Measurements from ENCODE around the gene CARD10. TPM values are rescaled to one million over a fixed set of nuclear protein-coding genes. Genes with fewer than 3 reads are reported as not detected.

CARD10 gene
- total RNA-seq, 5 donors from 2014 or later (not counting 1 experiment from before 2014, with no cell fraction given): 0.44 to 0.79 (median 0.52) TPM; not detected in 1

GRCh38 chr22:37547251-37547741, 28.1 kb upstream of the CARD10 start:
- ATAC-seq (replicated peaks in 1 of 4) (no peak), DNase-seq (no peak)
- Mint-ChIP-seq H3K27me3 (peaks cover 0 to 3% of the 10 kb centered on the region in 2 donors), H3K36me3 (no peaks in the 10 kb centered on the region), H3K9me3 (no peaks in the 10 kb centered on the region), H3K27ac (no peak overlapping the region), H3K4me3 (no peak overlapping the region), H3K4me1 (peaks cover 7 to 9% (median 8%) of the 10 kb centered on the region in 3 donors)
- Histone ChIP-seq H3K4me1 (ENCODE audit: control insufficient read depth in 1 of 2, extremely low read depth in 1 of 2, insufficient read depth in 2 of 2, low read length in 2 of 2) (peaks cover 0 to 16% of the 10 kb centered on the region in 2 experiments), H3K27ac (ENCODE audit: low read length) (no peak overlapping the region), H3K9me3 (no peaks in the 10 kb centered on the region), H3K27me3 (replicated peaks in 1 of 2; ENCODE audit: control insufficient read depth in 2 of 2, extremely low read depth in 1 of 2, insufficient read depth in 2 of 2, low read length in 1 of 2) (peaks cover 0 to 48% of the 10 kb centered on the region in 2 experiments), H3K36me3 (ENCODE audit: control insufficient read depth in 2 of 2, extremely low read depth in 1 of 2, insufficient read depth in 1 of 2, low read length in 1 of 2) (no peaks in the 10 kb centered on the region), H3K4me3 (ENCODE audit: control insufficient read depth in 1 of 2, extremely low read depth in 1 of 2, low read length in 1 of 2) (no peak overlapping the region)
- 87% methylated on average over 5 of the region's 9 CpGs for WGBS (ENCODE audit: insufficient coverage)
- POLR2A ChIA-PET: no interaction called here
- CTCF ChIA-PET: interaction anchor here in 1 of 2 donors (1.8 kb wide), 1 partner anchor 14 kb away, joined by 5 read pairs; no protein-coding TSS in a partner anchor

DNA sequence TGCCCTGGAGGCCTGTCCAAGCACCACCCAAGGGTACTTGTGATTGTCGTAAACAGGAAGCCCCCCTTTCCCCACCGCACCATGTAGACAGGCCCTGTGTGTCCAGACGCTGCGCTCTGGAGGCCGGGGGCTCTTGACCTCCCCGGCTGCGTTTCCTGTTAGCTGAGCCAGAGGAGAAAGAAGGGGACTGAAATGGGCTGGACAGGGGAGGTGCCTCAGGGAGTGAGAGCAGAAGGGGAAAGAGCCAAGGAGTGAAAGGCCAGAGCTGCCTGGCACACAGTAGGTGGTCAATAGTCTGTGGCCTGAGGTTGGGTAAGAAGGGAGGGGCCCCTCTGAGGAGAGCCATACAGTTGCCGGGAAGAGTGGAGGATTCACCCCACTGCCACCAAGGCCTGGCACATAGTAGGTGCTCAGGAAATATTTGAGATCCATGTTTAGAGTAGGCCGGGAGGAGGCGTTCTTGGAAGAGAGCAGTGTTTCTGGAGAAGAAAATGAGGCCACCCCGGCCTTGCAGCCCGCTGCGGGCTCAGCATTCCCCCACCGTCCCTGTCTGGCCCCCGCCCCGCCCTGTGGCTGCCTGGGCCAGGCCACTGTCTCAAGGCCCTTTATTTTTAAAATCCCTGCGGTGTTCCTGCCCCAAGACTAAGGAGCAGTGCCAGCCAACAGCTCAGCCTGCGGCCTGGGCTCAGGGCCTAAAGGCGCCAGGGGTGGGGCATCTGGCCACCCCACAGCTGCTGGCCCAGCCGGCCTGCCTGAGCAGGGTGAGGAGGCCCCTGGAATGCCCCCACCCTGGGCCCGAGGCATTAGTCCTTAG, 27.4 kb upstream of the CARD10 start:
- Mint-ChIP-seq H3K4me3 (no peak overlapping the region), H3K27ac (peak overlapping the region in 1 of 2 donors; percentile 32)

DNA sequence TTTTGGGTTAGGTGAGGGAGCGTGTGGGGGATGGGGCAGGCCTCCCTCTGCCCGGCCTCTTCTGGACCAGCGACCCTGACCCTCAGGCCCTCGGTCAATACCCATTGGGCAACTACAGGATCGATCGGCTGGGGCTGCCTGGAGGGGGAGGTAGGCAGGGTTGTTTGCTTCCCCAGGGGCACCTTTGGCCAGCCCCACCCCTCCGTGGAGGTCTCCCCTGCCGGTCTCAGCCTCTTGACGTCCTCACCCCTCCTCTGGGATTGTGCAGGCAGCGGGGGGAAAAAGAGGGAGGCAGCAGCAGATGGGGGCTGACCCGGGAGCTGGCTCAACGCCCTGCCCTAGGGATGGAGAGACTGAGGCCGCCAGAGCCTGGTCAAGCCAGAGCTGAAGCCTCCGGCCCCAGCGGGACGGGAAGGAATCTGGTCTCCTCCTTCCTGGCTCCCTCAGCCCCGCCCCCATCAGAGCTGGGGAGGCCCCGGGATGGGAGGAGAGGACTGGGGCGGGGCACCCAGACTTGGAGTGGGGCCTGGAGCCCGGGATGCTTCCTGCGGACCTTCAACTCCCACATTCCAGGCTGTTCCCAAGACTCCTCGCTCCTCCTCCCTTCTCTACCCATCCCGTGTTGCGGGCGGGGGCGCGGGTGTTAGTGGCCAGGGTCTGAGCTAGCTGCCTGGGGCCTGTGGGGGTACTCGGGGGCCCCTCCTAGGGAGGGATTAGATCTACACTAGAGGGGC, 26.7 kb upstream of the CARD10 start:
- Histone ChIP-seq H3K9me3 (no peaks in the 10 kb centered on the region), H3K27ac (ENCODE audit: low read length) (no peak overlapping the region), H3K27me3 (replicated peaks in 1 of 2; ENCODE audit: control insufficient read depth in 2 of 2, extremely low read depth in 1 of 2, insufficient read depth in 2 of 2, low read length in 1 of 2) (peaks cover 0 to 45% of the 10 kb centered on the region in 2 experiments), H3K4me3 (ENCODE audit: control insufficient read depth in 1 of 2, extremely low read depth in 1 of 2, low read length in 1 of 2) (no peak overlapping the region), H3K4me1 (ENCODE audit: control insufficient read depth in 1 of 2, extremely low read depth in 1 of 2, insufficient read depth in 2 of 2, low read length in 2 of 2) (peaks cover 0 to 26% of the 10 kb centered on the region in 2 experiments), H3K36me3 (ENCODE audit: control insufficient read depth in 2 of 2, extremely low read depth in 1 of 2, insufficient read depth in 1 of 2, low read length in 1 of 2) (no peaks in the 10 kb centered on the region)
- Mint-ChIP-seq H3K36me3 (no peaks in the 10 kb centered on the region), H3K4me1 (peaks cover 14 to 18% (median 14%) of the 10 kb centered on the region in 3 donors), H3K27ac (no peak overlapping the region), H3K9me3 (no peaks in the 10 kb centered on the region), H3K4me3 (no peak overlapping the region), H3K27me3 (peaks cover 2 to 5% of the 10 kb centered on the region in 2 donors)
- CTCF ChIA-PET: interaction anchor here in 1 of 2 donors (0.6 to 1.8 kb wide), 2 partner anchors 16 to 54 kb away, joined by 3 to 5 read pairs; no protein-coding TSS in a partner anchor
- no peak for ATAC-seq (replicated peaks in 1 of 4)
- 37% methylated on average over 6 of the region's 28 CpGs for WGBS (ENCODE audit: insufficient coverage)
- POLR2A ChIA-PET: no interaction called here
- DNase-seq: no peak

More for the DNA sequence above, 27.4 kb upstream of the CARD10 start:
- DNase-seq (no peak), ATAC-seq (replicated peaks in 1 of 4) (no peak)
- Histone ChIP-seq H3K27ac (ENCODE audit: low read length) (no peak overlapping the region), H3K36me3 (ENCODE audit: control insufficient read depth in 2 of 2, extremely low read depth in 1 of 2, insufficient read depth in 1 of 2, low read length in 1 of 2) (no peaks in the 10 kb centered on the region), H3K4me3 (ENCODE audit: control insufficient read depth in 1 of 2, extremely low read depth in 1 of 2, low read length in 1 of 2) (no peak overlapping the region), H3K9me3 (no peaks in the 10 kb centered on the region), H3K4me1 (ENCODE audit: control insufficient read depth in 1 of 2, extremely low read depth in 1 of 2, insufficient read depth in 2 of 2, low read length in 2 of 2) (peaks cover 0 to 23% of the 10 kb centered on the region in 2 experiments), H3K27me3 (replicated peaks in 1 of 2; ENCODE audit: control insufficient read depth in 2 of 2, extremely low read depth in 1 of 2, insufficient read depth in 2 of 2, low read length in 1 of 2) (peaks cover 0 to 49% of the 10 kb centered on the region in 2 experiments)
- WGBS (ENCODE audit: insufficient coverage): 84% methylated on average over 12 of the region's 21 CpGs
- POLR2A ChIA-PET: no interaction called here
- CTCF ChIA-PET: interaction anchor here in 1 of 2 donors (0.6 to 1.8 kb wide), 2 partner anchors 15 to 53 kb away, joined by 3 to 5 read pairs; no protein-coding TSS in a partner anchor
- Mint-ChIP-seq H3K4me1 (peaks cover 13 to 14% (median 13%) of the 10 kb centered on the region in 3 donors), H3K36me3 (no peaks in the 10 kb centered on the region), H3K27me3 (peaks cover 0 to 2% of the 10 kb centered on the region in 2 donors), H3K9me3 (no peaks in the 10 kb centered on the region)

DNA sequence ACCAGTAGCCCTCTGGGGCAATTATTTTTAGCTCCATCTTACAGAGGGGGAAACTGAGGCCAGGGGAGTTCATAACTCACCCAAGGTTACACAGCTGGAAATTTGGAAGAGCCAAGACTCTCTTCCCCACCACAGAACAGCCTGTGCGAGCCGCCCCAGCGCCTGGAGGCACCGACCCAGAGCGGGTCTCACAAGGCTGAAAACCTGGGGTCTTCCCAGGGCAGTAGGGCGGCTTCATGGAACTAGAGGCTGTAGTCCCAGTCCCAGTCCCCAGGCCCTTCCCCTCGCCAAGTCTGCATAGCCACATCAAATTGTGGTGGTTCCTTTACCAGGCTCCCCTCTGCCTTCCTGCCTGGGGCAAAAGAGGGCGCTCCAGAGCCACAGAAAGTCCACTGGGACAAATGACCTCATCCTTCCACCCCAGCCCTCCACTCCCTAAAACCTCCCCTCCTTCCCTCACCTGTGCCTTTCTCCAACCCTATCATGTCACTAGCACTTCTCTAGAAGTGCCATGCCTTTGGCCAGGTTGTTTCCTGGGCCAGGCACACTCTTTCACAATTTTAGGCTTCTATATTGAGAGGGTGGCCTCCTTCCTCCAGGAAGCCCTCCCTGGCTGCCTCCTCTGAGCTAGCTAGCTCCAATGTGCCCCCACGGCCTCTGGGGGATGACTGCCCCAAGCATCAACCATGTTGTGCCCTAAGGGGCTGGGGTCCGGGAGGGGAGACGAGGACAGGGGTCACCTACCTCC, 25.9 kb upstream of the CARD10 start:
- Histone ChIP-seq H3K36me3 (ENCODE audit: control insufficient read depth in 2 of 2, extremely low read depth in 1 of 2, insufficient read depth in 1 of 2, low read length in 1 of 2) (no peaks in the 10 kb centered on the region), H3K4me3 (ENCODE audit: control insufficient read depth in 1 of 2, extremely low read depth in 1 of 2, low read length in 1 of 2) (no peak overlapping the region), H3K9me3 (no peaks in the 10 kb centered on the region), H3K4me1 (ENCODE audit: control insufficient read depth in 1 of 2, extremely low read depth in 1 of 2, insufficient read depth in 2 of 2, low read length in 2 of 2) (peaks cover 0 to 26% of the 10 kb centered on the region in 2 experiments), H3K27ac (ENCODE audit: low read length) (no peak overlapping the region), H3K27me3 (replicated peaks in 1 of 2; ENCODE audit: control insufficient read depth in 2 of 2, extremely low read depth in 1 of 2, insufficient read depth in 2 of 2, low read length in 1 of 2) (peaks cover 0 to 52% of the 10 kb centered on the region in 2 experiments)
- DNase-seq (peak in 20 of 35 experiments; percentile 11 to 61 (median 34)), ATAC-seq (replicated peaks in 1 of 4) (peak; percentile 34 to 60 (median 53))
- Mint-ChIP-seq H3K27ac (no peak overlapping the region), H3K36me3 (no peaks in the 10 kb centered on the region), H3K4me1 (peaks cover 14 to 24% (median 18%) of the 10 kb centered on the region in 3 donors), H3K9me3 (no peaks in the 10 kb centered on the region), H3K27me3 (peaks cover 9 to 12% of the 10 kb centered on the region in 2 donors), H3K4me3 (no peak overlapping the region)
- POLR2A ChIA-PET: no interaction called here
- 50% methylated on average over 9 of the region's 11 CpGs for WGBS (ENCODE audit: insufficient coverage)
- CTCF ChIA-PET: interaction anchor here in 1 of 2 donors (0.6 to 1.2 kb wide), 3 partner anchors 17 to 84 kb away, joined by 3 to 5 read pairs (median 3); no protein-coding TSS in a partner anchor

- no peak for ATAC-seq (replicated peaks in 1 of 4)
- DNase-seq: no peak
- H3K27ac Mint-ChIP-seq: no peak overlapping the region
- WGBS (ENCODE audit: insufficient coverage): 95% methylated on average over 7 of the region's 7 CpGs
- no peak overlapping the region for H3K4me3 ChIP-seq (ENCODE audit: control insufficient read depth in 1 of 2, extremely low read depth in 1 of 2, low read length in 1 of 2)
- no peak overlapping the region for H3K4me3 Mint-ChIP-seq
- H3K27me3 ChIP-seq (replicated peaks in 1 of 2; ENCODE audit: control insufficient read depth in 2 of 2, extremely low read depth in 1 of 2, insufficient read depth in 2 of 2, low read length in 1 of 2): peaks cover 0 to 63% of the 10 kb centered on the region in 2 experiments
- no peaks in the 10 kb centered on the region for H3K9me3 ChIP-seq
- H3K27ac ChIP-seq (ENCODE audit: low read length): no peak overlapping the region
- no peaks in the 10 kb centered on the region for H3K9me3 Mint-ChIP-seq
- POLR2A ChIA-PET: no interaction called here
- H3K36me3 ChIP-seq (ENCODE audit: control insufficient read depth in 2 of 2, extremely low read depth in 1 of 2, insufficient read depth in 1 of 2, low read length in 1 of 2): no peaks in the 10 kb centered on the region
- peaks cover 24 to 39% (median 30%) of the 10 kb centered on the region in 3 donors for H3K4me1 Mint-ChIP-seq
- peaks cover 0 to 40% of the 10 kb centered on the region in 2 experiments for H3K4me1 ChIP-seq (ENCODE audit: control insufficient read depth in 1 of 2, extremely low read depth in 1 of 2, insufficient read depth in 2 of 2, low read length in 2 of 2)
- no peaks in the 10 kb centered on the region for H3K36me3 Mint-ChIP-seq
- peaks cover 14 to 21% of the 10 kb centered on the region in 2 donors for H3K27me3 Mint-ChIP-seq
- CTCF ChIA-PET: interaction anchor here in 1 of 2 donors (1.7 to 5.3 kb wide), 2 partner anchors 23 to 50 kb away, joined by 6 to 59 read pairs; no protein-coding TSS in a partner anchor
These were observed 23.7 kb upstream of the CARD10 start for GRCh38 chr22:37542959-37543358.

All from T-cell (primary cell).